Stimulated activated CD4-positive, alpha-beta T cell treated with anti-CD3 and anti-CD28 coated beads, Interleukin-4, amount 100 ng/mL, for 1 hour (primary cell): ENCODE results near the gene RAB3B.
"Not testable (repeated sequence)": the region's sequence is repeated elsewhere in the genome, so short reads cannot be mapped to it uniquely, and the experiment has no call there.

Experiments
- DNase-seq: peaks from one replicate; pipeline ENCODE4 v3.0.0-alpha.2; 2020

RAB3B gene

DNA sequence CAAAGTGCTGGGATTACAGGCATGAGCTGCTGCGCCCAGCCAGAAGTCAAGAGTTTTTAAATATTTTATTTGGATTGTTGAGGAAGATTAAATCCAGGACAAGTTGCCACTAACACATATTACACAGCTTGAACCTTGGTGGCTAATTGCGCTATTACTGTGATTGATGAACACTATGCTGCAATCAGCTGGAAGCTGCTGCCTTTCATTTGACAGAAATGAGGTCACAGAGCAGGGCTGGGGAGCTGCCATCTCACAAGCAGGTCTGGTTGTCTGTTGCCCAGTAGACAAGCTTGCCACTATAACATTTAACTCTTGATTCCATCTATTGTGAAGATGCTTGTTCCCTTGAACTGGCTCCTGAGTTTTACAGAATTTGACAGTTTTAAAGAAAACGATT is 74.5 kb downstream of the RAB3B start:
- no peak for DNase-seq

DNA sequence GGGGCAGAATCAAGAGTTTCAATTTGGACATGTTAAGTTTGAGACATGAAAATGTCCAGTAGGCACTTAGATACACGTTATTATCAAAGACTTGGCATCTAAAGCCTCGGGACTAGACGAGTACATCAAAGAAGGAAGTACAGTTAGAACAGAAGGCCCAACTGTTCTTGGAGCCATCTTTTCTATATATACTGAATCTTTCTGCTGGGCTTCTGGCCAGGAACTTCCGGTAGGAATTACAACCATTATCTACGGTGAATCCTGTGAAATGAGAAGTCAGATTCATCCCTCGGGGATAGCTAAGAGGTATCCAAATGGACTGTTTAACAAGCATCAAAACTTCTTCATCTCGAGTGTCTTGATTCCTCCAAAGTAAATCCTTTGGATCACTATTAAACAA is 77.6 kb downstream of the RAB3B start:
- DNase-seq = no peak

DNA sequence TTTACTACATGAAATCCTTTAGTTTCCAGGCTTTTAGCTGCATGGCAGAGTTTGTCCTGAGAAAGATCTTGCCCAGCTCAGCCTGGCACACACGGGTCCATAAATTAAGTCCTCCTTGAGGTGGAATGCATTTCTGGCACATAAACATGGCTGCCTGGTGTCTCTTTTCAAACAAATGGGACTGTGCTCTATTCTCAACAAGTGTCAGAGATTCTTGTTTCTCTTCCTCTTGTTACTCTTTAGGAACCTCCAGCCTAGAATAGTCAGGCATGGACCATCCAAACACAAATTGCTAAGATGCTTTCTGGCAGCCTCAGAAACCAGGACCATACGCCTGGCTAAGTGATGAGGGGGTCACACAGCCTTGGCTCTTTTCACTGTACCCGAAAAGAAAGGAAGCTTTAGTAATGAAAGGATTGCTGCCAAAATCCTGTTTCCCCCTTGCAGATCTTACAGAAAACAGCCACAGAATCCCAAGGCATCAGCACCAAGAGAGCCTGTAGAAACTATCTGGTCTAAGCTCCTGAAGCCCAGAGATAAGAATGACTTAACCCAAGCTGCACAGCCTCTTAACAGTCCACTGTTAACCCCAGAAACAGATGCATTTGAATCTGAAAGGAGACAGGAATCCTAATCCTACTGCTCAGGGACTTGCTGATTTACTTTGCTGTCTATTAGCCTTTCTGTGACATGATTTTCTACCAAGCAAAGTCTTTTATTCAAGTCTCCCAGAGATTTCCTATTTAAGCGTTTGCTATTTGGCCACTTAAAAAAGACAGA is 80.1 kb downstream of the RAB3B start:
- no peak for DNase-seq

DNA sequence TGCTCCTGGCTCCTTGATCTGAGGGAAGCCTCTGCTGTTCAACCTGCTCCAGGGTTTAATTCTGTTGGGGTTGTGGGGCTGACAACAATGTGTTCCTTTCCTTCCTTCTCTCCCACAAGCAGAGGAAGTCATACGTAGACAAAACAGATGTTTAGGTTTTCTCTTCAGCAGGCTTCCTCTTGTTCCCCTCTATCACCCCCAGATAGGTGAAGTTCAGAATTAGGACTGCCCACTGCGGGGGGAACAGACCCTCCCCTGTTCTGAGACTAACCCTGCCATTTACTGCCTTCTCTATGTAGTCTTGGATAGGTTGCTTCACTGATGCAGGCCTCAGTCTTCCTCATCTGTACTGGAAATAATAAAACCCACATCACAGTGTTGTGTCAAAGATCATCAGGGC is 82.0 kb downstream of the RAB3B start:
- no peak for DNase-seq

DNA sequence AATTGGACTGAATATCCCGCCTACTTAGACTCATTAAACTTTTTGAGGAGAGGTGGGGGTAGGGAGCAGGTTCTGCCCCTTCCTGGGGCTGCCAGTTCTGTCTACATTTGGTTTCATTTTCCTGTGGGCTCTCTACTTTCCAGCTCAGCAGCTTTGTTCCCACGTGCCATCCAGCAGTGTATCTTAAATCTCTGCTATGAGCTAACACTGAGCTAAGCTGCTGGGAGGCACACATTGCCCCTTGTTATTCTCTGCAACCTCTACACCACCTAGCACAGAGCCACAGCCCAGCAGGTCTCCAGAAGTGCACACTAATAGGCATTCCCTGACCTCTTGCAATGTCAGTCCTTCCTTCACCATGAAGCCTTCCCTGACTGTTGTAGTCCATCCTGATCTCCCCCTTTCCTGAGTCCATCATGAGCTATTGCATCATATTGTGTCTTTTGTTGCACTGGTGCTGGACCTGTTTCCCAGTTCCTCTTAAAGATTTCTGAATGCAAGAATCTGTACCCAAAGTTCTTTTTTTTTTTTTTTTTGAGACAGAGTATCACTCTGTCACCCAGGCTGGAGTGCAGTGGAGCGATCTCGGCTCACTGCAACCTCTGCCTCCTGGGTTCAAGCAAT is 83.3 kb downstream of the RAB3B start:
- no peak for DNase-seq

DNA sequence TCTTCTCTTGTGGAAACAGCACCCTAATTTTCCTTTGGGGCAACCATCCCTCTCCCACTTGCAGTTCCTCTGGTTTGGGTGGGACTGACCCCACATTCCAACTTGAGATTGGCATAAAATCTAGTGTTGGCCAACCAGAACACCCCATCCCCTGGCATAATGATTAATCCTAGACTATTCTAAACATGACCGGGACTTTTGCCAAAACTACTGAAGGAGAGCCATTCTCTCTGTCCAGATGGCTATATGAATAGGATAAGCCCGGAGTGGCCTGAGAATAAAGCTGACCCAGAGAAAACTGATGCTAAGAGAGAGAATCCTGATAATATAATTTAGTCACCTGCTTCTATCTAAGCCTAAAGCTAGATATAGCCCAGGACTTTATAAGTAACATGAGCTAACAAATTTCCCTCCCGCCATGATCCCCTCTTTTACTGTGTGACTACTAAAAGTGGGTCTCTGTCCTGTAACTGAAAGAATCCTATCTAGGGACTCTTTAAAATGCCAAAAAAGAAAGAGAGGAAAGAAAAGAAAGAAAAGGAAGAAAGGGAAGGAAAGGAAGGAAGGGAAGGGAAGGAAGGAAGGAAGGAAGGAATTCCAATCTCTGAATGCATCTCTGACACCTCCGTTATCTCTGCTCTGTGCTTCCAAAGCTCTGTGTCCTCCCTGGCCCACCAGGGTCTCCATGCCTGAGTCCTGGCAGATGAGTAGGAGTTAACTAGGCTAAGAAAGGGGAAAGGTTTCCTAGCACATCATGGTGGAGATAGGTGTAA is 84.0 kb downstream of the RAB3B start:
- no peak for DNase-seq

DNA sequence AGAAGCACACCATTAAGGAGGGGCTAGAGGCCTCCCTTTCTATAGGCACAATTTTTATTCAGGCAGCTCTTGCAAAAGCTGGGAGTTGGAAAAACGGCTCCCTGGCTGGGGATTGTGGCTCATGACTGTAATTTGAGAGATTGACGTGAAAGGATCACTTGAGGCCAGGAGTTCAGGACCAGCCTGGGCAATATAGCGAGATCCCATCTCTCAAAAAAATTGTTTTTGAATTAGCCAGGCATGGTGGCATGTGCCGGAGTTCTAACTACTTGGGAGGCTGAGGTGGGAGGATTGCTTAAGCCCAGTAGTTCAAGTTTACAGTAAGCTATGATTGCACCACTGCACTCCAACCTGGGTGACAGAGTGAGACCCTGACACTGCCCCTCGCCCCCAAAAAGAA is 88.0 kb downstream of the RAB3B start:
- DNase-seq = no peak

DNA sequence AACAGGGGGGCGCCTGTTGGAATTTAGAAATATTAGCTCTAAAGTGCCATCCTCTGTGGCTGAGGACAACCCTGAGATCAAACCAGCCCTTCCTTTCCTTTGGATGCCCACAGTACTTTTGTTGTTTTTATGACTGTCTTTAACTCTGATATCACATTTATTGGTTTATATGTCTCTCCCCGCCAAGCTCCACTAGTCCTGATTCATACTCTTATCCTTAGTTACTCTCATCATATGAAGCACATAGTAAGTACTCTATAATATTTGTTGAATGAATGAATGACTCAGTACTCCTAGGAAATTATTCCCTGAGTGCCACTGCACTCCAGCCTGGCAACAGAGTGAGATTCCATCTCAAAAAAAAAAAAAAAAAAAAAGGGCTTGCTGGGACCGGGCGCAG is 89.3 kb downstream of the RAB3B start:
- no peak for DNase-seq

DNA sequence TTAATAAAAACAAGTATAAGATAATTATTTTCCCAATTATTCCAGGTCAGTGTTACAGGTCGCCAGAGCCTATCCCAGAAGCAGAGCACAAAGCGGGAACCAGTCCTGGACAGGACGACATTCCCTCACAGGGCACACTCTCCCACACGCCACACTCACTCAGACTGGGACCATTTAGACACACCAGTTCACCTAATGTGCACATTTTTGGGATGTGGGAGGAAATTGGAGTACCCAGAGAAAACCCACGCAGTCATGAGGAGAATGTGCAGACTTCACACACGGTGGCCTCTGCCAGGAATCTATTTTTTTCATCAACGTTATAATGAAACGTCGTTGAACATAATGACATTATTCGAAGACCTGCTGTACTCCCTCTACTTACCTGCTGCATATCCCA is 91.5 kb downstream of the RAB3B start:
- no peak for DNase-seq

DNA sequence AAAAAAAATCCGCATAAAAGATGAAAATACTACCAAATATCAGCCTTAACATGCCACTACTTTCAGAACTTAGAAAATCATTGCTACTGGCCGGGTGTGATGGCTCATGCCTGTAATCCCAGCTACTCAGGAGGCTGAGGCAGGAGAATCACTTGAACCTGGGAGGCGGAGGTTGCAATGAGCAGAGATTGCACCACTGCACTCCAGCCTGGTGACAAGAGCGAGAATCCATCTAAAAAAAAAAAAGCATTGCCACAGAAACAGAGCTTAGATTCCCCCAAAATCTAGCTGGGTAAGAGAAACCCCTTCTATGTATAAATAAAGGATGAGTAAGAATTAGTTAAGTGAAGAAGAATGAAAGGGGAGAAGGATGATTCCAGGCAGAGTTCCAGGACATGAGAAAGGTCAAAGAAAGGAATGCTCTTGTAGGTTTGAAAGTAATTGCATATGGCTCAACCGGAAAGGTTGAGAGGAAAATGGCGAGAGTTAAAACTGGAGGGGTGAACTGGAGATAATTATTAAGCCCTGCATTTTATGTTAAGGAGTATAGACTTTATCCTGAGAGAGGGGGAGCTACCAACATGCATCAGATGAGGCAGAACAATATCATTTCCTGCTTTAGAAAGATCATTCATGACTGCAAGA is 92.3 kb downstream of the RAB3B start:
- no peak for DNase-seq

DNA sequence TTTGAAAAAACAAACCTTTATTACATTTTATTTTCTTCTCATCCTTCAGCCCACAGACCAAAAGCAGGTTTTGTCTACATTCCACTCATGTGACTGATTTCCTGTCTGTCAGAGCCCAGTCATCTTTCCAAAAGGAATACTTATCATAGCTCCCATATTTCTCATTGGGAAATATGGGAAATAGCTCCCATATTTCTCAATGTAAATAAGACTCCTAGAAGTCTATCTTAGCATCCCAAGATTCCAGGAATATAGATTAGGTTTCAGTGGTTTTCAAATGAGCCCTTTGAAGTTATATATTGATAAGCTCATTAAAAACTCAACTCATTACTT is 92.8 kb downstream of the RAB3B start:
- DNase-seq = no peak

DNA sequence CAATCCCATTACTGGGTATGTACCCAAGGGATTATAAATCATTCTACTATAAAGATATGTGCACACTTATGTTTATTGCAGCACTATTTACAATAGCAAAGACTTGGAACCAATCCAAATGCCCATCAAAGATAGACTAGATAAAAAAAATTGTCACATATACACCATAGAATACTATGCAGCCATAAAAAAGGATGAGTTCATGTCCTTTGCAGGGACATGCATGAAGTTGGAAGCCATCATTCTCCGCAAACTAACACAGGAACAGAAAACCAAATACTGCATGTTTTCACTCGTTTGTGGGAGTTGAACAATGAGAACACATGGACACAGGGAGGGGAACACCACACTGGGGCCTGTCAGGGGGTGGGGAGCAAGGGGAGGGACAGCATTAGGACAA is 95.8 kb downstream of the RAB3B start:
- not testable (repeated sequence) for DNase-seq

DNA sequence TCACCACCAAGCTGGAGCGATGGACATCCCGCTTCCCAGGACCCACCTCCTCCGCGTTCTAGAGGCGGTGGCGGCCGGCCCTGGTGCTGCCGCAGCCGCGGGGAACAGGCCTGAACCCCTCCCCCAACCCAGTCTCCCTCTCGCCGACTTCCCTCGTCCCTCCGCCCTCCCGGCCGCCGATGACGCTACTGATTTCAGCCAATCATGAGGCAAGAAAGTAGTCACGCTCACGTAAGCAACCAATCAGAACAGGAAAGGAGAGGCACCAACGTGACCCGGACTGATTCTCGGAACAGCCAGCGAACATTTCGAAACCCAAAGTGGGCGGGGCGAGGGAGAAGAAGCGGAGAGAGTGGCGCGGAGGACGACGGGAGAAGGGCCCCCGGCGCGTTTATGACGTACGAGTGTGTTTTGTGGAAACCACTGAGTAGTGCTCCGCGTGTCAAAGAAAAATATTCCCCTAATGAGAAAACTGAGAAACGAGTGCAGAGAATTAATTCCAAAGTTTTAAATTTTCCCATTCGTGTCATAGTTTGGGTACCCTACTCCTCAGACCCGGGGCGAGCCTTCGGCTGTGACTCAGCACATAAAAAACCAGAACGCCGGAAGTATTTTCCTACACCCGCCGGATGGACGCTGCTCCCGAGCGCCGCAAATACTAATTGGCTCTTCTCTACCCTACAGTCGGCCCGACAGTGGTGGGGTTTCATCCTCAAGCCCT is 111.7 kb downstream of the RAB3B start, which contains the start of gene NRDC:
Gene NRDC (minus strand): TSS at position 112 of the 721 bp plus-strand sequence. CDS start 112 bp downstream, outside the sequence.
- peak; percentile 98 for DNase-seq

DNA sequence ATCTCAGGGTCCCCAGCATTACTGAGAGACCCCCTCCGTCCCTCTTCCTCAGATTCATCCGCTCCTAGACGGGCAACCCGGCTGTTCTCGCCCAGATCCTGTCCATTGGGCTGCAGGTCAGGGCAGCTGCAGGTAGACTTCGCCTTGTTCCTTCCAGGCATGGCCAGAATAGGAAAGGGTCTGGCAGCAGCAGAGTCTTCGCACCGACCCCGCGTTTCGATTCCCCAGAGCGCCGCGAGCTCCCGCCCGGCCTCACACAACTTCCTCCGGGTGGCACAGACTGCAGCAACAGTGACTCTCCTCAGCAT is 112.2 kb downstream of the RAB3B start:
- no peak for DNase-seq

DNA sequence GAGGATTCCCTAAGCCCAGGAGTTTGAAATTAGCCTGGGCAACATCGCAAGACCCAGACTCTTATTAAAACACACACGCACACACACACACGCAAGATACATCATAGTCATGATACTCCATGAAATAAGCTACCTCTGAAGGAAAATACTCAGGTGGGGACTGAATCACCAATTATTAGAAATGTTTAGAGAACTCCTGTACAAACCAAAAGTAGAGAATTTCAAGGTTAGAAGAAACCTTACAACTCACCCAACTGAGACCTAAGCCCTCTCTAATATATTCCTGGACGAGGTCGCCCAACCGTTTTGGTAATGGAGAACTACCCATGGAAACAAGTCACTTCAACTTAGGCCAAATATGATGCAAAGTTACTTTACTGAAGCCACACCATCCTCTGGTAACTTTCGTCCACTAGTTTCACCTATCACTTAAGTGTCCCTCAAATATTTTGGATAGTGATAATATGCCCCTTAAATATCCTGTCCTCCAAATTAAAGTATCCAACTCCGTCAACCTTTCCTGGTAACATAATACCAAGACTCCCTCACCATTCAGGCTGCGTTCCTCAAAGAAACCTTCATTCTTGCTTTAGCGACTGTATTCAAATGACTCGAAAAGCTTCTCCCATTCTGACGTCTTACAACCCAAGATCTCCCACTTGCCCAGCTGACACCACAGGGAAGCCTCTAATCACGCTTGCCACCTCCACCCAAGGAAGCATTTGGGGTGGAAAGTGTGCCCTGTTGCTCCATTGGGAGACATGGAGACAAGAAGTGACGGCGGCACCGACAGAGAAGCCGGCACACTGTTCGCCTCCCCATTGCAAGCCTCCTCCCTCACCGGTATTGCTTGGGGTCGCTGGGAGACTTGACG is 112.8 kb downstream of the RAB3B start:
- no peak for DNase-seq

DNA sequence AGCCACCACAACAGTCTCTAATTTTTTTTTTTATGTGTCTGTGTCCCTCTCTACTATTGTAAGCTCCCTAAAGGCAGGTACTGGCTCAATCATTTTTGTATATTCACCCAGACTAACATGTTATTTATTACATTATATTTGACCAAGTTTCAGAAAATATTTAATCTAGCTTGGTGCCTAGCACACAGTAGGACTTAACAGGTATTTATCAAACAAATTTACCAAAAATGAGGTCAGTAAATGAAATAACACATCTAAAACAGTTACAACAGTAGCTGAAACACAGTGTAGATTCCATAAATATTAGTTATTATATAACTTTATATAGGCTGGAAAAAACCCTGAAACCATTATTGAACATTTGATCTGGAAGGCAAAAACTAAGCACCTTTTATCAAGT is 114.7 kb downstream of the RAB3B start:
- no peak for DNase-seq

DNA sequence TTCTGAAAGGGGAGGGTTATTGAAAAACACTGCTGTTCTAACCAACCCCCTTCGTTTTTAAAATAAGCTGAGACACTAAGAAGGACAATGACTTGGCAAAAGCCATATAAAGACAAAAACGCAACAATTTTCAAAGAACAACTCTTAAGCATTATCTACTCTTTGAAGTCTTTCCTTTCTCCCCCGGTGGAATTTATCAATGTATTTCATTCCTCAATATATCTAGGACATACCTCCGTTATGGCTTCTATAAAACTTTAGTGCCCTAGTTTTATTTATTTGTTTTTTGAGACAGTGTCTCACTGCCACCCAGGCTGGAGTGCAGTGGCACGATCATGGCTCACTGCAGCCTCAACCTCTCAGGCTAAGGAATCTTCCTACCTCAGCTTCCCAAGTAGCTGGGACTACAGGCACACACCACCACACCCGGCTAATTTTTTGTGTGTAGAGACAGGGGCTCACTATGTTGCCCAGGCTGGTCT is 115.2 kb downstream of the RAB3B start:
- DNase-seq = no peak

DNA sequence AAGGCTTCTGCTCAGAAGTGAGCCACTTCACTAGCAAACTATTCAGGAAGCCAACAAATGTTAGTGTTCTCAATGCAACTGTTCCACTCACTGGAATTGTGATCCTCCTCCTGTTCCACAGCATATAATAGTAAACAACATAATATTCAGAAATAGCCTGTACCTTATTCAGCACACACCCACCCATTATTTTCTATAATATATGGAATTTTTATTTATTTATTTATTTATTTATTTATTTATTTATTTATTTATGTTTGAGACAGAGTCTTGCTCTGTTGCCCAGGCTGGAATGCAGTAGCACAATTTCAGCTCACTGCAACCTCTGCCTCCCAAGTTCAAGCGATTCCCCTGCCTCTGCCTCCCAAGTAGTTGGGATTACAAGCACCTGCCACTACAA is 117.2 kb downstream of the RAB3B start:
- DNase-seq = not testable (repeated sequence)

DNA sequence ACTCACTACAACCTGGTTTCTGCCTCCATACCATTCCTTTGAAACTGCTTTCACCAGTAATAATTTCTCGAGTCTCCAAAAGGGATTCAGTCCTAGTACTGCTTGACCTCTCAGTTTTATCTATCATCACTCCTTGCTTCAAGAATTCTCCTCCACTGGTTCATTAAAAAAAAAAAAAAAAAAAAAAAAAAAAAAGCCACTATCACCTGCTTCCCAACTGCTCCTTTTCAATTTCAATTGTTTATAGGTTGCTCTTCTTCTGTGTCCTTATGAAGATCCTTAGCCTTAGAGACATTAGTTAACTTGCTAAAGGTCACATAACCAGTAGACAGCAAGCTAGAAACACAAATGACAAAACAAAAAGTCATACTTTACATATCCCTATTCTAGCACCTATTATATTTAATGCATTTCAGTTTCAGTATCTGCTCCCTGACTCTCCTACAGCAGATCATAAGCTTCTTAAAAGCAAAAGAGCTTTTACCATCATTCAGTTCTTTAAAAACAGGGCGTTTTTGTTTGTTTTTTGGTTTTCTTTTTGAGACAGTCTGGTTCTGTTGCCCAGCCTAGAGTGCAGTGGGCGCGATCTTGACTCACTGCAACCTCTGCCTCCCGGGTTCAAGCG is 119.0 kb downstream of the RAB3B start:
- DNase-seq = no peak

DNA sequence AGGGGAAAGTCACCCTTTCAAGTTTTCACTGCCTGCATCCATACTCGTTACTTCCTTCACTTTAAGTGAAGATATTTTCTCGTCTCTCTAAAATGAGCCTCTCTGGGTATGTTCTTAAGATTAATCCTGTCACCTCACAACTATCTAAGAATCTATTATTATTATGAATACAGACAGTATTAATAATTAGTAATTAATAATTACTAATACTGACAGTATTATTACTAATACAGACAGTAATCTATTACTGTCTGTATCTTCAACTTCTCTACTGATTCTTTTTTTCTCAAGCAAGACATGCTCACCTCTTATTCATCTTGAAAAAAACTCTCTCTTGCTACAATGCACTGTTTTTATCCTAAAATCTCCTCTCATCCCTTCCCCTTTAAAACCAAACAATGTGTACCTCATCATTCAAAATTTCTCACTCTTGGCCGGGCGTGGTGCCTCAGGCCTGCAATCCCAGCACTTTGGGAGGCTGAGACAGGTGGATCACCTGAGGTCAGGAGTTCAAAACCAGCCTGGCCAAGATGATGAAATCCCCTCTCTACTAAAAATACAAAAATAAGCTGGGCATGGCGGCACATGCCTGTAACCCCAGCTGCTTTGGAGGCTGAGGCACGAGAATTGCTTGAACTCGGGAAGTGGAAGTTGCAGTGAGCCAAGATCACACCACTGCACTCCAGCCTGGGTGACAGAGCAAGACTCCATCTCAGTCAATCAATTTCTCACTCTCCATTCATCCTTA is 119.7 kb downstream of the RAB3B start:
- DNase-seq = no peak
